ENCODE data around the gene SPINT2. TPM values are rescaled to one million over a fixed set of nuclear protein-coding genes. Genes with fewer than 3 reads are reported as not detected.

The SPINT2 gene
- total and polyA plus RNA-seq, 2 of the 13 experiments (the other 11 are each of a cell fraction or from before 2014, with no cell fraction given) = 0.31 to 0.77 TPM

GRCh38 chr19:38303517-38304351 lies 39.4 kb downstream of the SPINT2 start, which contains the start of gene C19orf33 (continued):
- TF ChIP-seq ZNF512 (CRISPR knock-in tag; IDR thresholded peaks at IDR 0.05) = no peak
- TF ChIP-seq SAP130 (CRISPR knock-in tag; IDR thresholded peaks at IDR 0.05; ENCODE audit: low read depth) = 0 out of 2 replicates have a peak, but pooled peaks have one; percentile 21
- no peak for TF ChIP-seq IRF2 (CRISPR knock-in tag; IDR thresholded peaks at IDR 0.05)
- 0 out of 2 replicates have a peak, but pooled peaks have one; percentile 13 for TF ChIP-seq POLR2G (IDR thresholded peaks at IDR 0.05; ENCODE audit: low read depth, low read length)
- peak; percentile 57; the same call in 1 of the 2 replicates for TF ChIP-seq ZNF747 (CRISPR knock-in tag; IDR thresholded peaks at IDR 0.05; ENCODE audit: borderline replicate concordance)
- TF ChIP-seq ZFP91 (CRISPR knock-in tag; IDR thresholded peaks at IDR 0.05; ENCODE audit: borderline replicate concordance) = 0 out of 2 replicates have a peak, but pooled peaks have one; percentile 3
- no peak for TF ChIP-seq MBNL3 (CRISPR knock-in tag; conservative IDR thresholded peaks at IDR 0.05)
- 0 out of 2 replicates have a peak, but pooled peaks have one; percentile 26 for TF ChIP-seq FOSL2 (CRISPR knock-in tag; IDR thresholded peaks at IDR 0.05)
